Activated T-cell treated with anti-CD3 and anti-CD28 coated beads, Interleukin-2, amount 50 U/mL, for 24 hours (primary cell): ENCODE results near the gene SPOCK1.
"Not testable (repeated sequence)": the region's sequence is repeated elsewhere in the genome, so short reads cannot be mapped to it uniquely, and the experiment has no call there.

Experiments used
- DNase-seq: peaks from one replicate; pipeline ENCODE4 v3.0.0-alpha.2; 2020
- H3K27ac Mint-ChIP-seq: 2 replicates; pipeline ENCODE4 v1.8.0; 2020; ENCODE audit warnings: mild to moderate bottlenecking, mixed read lengths
- H3K27me3 Mint-ChIP-seq: 2 replicates; pipeline ENCODE4 v1.8.0; 2020; ENCODE audit warnings: mixed read lengths
- H3K36me3 Mint-ChIP-seq: 2 replicates; pipeline ENCODE4 v1.8.0; 2020; ENCODE audit warnings: low read depth, mixed read lengths
- H3K4me1 Mint-ChIP-seq: 2 replicates; pipeline ENCODE4 v1.8.0; 2020; ENCODE audit warnings: low read depth, mixed read lengths
- H3K4me3 Mint-ChIP-seq: 2 replicates; pipeline ENCODE4 v1.8.0; 2020; ENCODE audit warnings: mild to moderate bottlenecking, moderate library complexity, mixed read lengths
- H3K9me3 Mint-ChIP-seq: 2 replicates; pipeline ENCODE4 v1.8.0; 2020; ENCODE audit warnings: mixed read lengths

Gene SPOCK1

DNA sequence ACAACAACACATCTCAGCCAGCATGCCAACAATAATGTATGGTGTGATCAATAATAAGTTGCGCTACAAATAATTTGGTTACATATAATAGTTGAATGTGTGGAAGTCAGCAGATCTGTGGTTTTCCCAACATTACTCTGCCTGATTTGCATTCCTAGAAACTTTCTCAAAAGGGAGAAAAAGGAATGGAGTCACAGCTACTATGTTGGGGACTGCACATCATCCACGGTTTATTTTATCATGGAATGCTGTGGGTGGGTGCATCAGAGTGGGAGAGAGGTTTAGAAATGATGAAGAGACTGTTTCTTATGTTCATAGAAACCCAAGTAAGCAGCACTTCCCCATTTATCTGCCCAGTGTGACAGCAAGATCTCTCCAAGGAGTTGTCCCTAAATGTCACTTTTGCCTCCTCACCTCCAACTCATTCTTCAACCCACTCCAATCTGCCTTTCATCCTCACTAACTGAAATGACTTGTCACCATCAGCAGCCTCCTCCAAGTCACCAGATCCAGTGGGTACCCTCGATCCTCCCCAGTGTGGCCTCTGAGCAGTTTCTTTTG lies 2.8 kb upstream of the SPOCK1 start:
- DNase-seq: no peak
- Mint-ChIP-seq H3K36me3 (no peaks in the 10 kb centered on the region), H3K27me3 (peaks cover 20% of the 10 kb centered on the region), H3K9me3 (no peaks in the 10 kb centered on the region), H3K27ac (no peak overlapping the region), H3K4me1 (no peaks in the 10 kb centered on the region), H3K4me3 (no peak overlapping the region)

DNA sequence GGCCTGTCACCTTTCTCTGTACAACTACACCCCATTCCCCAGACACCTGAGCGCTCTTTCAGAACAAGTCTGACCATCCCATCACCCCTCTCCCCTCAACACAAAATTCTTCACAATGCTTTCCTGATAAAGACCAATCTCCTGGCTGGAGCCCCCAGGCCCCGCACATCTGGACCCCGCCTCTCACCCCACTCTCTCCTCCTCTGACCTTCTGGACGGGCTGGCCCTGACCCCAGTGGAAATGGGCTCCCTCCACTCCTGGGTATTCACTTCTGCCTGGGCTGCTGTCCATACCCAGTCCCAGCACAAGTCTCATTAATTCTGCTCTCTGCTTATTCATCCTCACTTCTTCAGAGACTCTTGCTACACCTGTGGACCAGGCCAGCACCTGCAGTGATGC lies 2.1 kb upstream of the SPOCK1 start:
- H3K4me3 Mint-ChIP-seq: no peak overlapping the region
- H3K27ac Mint-ChIP-seq: no peak overlapping the region
- no peak for DNase-seq
- H3K27me3 Mint-ChIP-seq: peaks cover 26% of the 10 kb centered on the region
- H3K36me3 Mint-ChIP-seq: no peaks in the 10 kb centered on the region
- no peaks in the 10 kb centered on the region for H3K4me1 Mint-ChIP-seq
- no peaks in the 10 kb centered on the region for H3K9me3 Mint-ChIP-seq

DNA sequence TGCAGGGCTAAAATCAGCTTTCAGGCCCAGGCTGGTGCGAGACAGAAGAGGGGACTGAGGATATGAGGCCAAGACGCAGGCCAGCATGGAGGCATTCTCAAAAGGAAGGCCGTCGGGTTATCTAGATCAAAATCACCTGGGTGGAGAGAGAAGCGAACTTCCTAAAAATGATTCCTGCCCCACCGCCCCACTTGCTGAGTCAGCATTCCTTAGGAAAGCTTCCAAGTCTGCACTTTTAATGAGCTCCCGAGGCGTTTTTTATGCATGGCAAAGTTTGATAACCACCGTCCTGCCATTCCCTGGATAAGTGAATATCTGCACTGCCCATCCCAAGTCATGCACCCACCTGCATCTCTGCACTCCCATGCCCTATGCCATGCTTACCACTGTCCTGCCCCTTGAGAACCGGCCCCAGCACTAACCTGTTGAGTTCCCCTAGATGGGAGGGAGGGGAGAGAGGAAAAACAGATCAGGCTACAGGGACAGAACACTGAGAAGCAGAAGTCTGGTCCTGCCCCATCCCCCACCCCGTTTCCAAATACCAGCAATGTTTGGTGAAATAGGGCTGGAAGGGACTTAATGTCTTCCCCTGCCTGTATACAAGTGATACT lies 1.6 kb upstream of the SPOCK1 start:
- H3K9me3 Mint-ChIP-seq: no peaks in the 10 kb centered on the region
- H3K4me3 Mint-ChIP-seq: no peak overlapping the region
- H3K4me1 Mint-ChIP-seq: no peaks in the 10 kb centered on the region
- DNase-seq: no peak
- peaks cover 29% of the 10 kb centered on the region for H3K27me3 Mint-ChIP-seq
- no peaks in the 10 kb centered on the region for H3K36me3 Mint-ChIP-seq
- no peak overlapping the region for H3K27ac Mint-ChIP-seq

DNA sequence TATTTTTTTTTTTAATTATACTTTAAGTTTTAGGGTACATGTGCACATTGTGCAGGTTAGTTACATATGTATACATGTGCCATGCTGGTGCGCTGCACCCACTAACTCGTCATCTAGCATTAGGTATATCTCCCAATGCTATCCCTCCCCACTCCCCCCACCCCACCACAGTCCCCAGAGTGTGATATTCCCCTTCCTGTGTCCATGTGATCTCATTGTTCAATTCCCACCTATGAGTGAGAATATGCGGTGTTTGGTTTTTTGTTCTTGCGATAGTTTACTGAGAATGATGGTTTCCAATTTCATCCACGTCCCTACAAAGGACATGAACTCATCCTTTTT lies 351 bp upstream of the SPOCK1 start:
- H3K4me1 Mint-ChIP-seq, H3K36me3 Mint-ChIP-seq, H3K4me3 Mint-ChIP-seq, H3K9me3 Mint-ChIP-seq, DNase-seq, H3K27ac Mint-ChIP-seq: not testable (repeated sequence)
- H3K27me3 Mint-ChIP-seq: peaks cover 21% of the 10 kb centered on the region

DNA sequence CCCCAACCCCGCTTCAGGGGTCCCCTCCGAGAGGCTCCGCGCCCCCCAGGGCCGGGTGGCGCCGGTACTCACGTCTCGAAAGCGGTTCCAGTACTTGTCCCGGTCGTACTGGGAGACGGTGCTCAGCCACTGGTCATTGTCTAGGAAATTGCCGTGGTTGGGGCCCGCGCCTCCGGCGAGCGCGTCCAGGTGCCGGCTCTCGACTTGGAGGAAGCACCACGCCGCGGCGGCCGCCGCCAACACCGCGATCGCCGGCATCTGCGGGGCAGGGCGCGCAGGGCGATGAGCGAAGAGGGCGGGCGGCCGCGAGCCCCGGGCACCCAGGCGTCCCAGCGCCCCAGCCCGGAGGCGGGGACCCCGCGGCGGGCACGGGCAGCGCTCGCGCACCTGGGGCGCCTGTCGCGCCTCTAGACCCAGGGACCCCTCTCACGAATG lies 808 bp downstream of the SPOCK1 start:
- DNase-seq: peak; percentile 31
- H3K9me3 Mint-ChIP-seq: no peaks in the 10 kb centered on the region
- H3K4me3 Mint-ChIP-seq: no peak overlapping the region
- no peaks in the 10 kb centered on the region for H3K36me3 Mint-ChIP-seq
- H3K4me1 Mint-ChIP-seq: no peaks in the 10 kb centered on the region
- H3K27me3 Mint-ChIP-seq: peaks cover 21% of the 10 kb centered on the region
- no peak overlapping the region for H3K27ac Mint-ChIP-seq

DNA sequence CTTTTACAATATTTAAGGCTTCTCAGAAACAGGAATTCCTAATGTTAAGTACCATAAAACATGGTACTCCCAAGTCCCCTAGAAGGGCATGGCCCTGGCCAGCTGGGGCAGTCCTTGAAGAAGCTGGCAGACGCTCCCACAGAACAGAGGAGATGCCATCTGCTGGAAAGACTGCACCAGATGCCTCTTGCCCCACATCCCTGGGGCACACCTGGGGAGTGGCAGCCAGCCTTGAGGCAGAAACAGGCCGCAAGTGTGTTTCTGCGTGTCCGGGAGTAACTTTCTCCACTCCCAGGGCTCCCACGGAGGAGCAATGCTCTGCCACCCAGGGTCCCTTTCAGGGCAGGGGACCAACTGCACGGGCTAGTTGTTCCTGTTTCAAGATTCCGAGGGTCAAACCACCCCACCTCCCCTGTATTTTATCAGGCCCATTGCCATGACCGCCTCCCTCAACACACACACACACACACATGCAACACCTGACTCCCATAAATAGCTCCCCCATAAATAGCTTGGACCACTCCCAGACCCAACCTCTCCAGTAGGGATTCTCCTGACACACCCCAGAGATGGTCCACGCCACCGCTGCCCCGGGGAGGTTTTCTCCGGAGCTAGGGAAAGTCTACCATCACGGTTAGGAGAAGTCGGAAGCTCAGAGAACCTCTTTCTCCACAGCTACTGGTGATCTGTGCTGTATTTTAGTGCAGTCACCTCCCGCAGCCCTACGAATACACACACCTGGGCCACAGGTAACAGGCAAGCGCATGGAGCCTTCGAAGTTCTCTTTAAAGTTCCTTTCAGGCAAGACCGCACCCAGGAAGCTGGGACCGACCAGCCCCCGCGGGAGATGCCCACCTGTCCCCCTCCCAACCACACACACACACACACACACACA lies 1.5 kb downstream of the SPOCK1 start:
- no peaks in the 10 kb centered on the region for H3K36me3 Mint-ChIP-seq
- H3K27me3 Mint-ChIP-seq: peaks cover 21% of the 10 kb centered on the region
- H3K27ac Mint-ChIP-seq: no peak overlapping the region
- no peaks in the 10 kb centered on the region for H3K4me1 Mint-ChIP-seq
- DNase-seq: no peak
- no peaks in the 10 kb centered on the region for H3K9me3 Mint-ChIP-seq
- no peak overlapping the region for H3K4me3 Mint-ChIP-seq

DNA sequence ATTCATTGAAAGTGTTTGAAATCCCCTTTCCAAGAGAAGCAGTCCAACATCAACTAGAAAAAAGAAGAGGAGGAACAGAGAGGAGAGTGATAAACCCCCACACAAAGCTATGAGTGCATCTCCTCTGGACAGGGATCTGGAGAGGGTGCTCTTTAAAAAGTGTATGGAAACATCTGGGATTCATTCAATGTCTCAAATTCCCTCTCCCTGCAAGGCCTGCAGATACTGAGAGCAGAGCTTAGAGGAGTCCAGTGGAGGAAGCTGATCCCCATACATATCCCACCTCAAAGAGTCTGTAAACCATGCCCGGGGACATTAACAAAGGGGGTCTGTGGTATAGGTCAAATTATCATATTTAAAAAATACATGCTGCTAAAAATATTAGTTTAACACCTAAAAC lies 2.2 kb downstream of the SPOCK1 start:
- Mint-ChIP-seq H3K27me3 (peaks cover 24% of the 10 kb centered on the region), H3K4me1 (no peaks in the 10 kb centered on the region), H3K27ac (no peak overlapping the region), H3K4me3 (no peak overlapping the region), H3K9me3 (no peaks in the 10 kb centered on the region), H3K36me3 (no peaks in the 10 kb centered on the region)
- DNase-seq: no peak

DNA sequence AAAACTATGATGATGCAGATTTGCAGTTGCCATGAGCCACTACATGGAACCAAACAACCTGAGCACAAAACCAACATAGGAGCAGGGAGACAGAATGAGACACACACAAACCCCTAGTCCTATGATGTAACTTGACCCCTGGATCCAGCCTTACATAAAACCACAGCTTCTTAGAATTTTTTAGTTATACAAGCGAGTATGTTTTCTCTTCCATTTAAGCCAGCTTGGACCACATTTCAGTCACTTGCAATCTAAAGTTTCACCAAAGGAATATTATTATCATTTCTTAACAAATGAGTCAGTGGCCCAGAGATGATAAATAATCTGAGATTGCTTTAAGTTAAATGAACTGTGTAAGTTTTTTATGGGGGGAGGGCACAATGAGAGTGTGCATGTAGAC lies 6.8 kb downstream of the SPOCK1 start:
- Mint-ChIP-seq H3K9me3 (no peaks in the 10 kb centered on the region), H3K27ac (no peak overlapping the region), H3K4me3 (no peak overlapping the region), H3K4me1 (no peaks in the 10 kb centered on the region), H3K27me3 (peaks cover 15% of the 10 kb centered on the region), H3K36me3 (no peaks in the 10 kb centered on the region)
- DNase-seq: no peak

DNA sequence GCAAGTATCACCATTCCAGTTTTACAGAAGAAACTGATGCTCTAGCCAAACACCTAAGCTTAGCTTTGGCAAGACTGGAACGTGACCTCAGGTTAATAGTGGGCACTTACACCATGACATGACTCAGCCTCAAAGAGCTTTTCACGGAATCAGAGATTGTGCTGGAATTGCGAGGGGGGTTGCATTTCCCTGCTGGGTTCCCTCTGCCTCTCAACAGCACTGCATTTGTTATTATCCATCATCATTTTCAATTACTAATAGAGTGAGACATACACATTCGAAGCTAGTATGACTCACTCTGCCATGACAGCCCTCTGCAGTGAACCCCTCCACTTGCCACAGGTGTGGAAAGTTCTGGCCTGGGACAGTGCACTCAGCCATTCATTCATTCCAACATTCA lies 8.0 kb downstream of the SPOCK1 start:
- no peak overlapping the region for H3K27ac Mint-ChIP-seq
- peaks cover 5% of the 10 kb centered on the region for H3K27me3 Mint-ChIP-seq
- H3K36me3 Mint-ChIP-seq: no peaks in the 10 kb centered on the region

DNA sequence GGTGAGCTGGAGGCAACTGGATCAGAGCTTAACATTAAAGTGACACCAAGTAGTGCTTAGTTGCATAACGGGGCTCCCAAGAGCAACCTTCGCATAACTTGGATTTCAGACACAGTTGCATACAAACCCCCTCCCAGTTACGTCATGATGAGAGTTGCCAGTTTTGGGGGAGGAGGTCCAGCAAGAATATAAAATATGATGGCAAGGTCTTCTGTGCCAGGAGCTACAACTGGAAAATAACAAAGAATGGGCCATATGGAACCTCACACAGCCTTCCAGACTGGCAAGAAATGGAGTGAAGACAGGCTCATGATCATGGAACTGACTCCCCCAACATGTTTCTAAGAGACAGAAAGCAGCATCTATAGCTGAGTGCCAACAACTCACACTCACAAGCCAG lies 8.5 kb downstream of the SPOCK1 start:
- Mint-ChIP-seq H3K4me3 (no peak overlapping the region), H3K27ac (no peak overlapping the region), H3K36me3 (no peaks in the 10 kb centered on the region), H3K9me3 (no peaks in the 10 kb centered on the region), H3K4me1 (no peaks in the 10 kb centered on the region), H3K27me3 (peaks cover 4% of the 10 kb centered on the region)
- DNase-seq: no peak

More for the DNA sequence above, 8.0 kb downstream of the SPOCK1 start:
- no peak for DNase-seq
- no peaks in the 10 kb centered on the region for H3K4me1 Mint-ChIP-seq
- H3K4me3 Mint-ChIP-seq: no peak overlapping the region
- H3K9me3 Mint-ChIP-seq: no peaks in the 10 kb centered on the region

DNA sequence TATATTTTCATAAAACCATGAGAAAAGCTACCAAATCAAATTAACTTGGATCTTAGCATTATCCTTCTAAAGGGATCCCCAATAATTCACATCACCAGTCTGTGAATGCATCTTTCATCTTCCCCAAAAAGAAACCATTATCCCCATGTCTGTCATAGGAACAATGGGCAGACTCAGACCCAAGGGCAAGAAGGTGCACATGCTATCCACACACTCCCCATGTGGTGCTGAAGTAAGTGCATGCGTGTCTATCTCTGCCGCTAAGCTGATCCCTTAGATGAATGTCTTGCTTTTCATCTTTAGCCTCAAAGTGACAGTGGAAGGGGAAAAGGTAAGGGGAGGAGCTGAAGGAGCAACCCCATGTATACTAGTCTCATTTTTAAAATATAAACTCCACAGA lies 10.2 kb downstream of the SPOCK1 start:
- no peak overlapping the region for H3K27ac Mint-ChIP-seq
- no peaks in the 10 kb centered on the region for H3K9me3 Mint-ChIP-seq
- H3K4me3 Mint-ChIP-seq: no peak overlapping the region
- peaks cover 4% of the 10 kb centered on the region for H3K27me3 Mint-ChIP-seq
- H3K4me1 Mint-ChIP-seq: no peaks in the 10 kb centered on the region
- H3K36me3 Mint-ChIP-seq: no peaks in the 10 kb centered on the region
- DNase-seq: no peak

DNA sequence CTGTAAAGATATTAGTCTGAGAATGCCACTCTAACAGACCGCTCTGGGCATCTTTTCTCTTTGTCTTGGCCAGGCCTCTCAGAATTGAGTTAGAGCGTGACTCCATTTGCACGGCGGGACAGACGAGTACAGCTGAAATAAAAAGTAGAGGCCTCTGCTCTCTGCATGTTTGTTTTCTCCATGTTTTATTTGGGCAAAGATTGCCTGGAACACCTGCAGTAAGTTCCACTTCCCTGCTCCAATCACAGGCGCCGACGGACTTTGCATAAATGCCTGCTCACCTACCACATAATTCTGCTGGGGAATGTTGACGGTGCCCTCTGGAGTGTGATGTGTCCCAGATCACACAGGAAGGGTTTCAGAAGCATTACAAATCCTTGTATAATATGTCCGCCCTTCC lies 10.6 kb downstream of the SPOCK1 start:
- DNase-seq: no peak
- Mint-ChIP-seq H3K4me1 (no peaks in the 10 kb centered on the region), H3K36me3 (no peaks in the 10 kb centered on the region), H3K27me3 (peaks cover 4% of the 10 kb centered on the region), H3K27ac (no peak overlapping the region), H3K4me3 (no peak overlapping the region), H3K9me3 (no peaks in the 10 kb centered on the region)

DNA sequence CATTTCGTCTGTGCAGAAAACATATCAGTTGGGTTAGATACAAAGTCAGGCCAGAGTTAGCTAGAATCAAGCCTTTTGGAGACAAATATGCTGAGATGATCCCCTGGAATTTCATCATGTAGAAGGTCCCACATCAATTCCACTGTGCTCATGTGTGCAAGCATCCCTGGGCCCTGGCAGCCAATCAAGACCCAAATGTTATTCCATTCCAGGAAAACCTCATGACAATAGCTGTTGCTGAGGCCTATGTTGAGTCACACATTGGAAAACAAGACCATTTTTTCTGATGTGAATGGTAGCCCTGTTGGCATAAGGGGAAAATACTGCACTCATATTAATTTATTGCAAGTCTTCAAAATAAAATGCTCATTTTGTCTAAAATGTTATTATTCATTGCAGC lies 11.5 kb downstream of the SPOCK1 start:
- DNase-seq: no peak
- Mint-ChIP-seq H3K36me3 (no peaks in the 10 kb centered on the region), H3K4me3 (no peak overlapping the region), H3K9me3 (no peaks in the 10 kb centered on the region), H3K4me1 (no peaks in the 10 kb centered on the region), H3K27me3 (peaks cover 4% of the 10 kb centered on the region), H3K27ac (no peak overlapping the region)

DNA sequence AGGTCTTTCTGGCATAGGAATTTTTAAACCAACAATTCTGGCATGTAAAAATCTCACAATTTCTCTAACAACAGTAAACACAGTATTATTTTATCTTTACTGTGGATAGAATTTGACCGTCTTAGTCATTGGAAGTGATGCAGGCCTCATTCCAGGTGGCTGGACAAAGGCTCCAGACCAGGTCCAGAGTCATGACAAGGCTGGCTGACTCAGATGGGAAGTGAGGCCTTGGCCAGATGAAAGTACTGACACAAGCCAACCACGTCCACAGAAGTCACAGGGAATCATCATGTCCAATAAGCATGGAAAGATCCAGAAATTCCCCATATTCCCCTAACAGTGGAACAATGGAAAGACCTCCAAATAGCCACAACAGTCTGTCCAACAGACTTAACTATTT lies 12.4 kb downstream of the SPOCK1 start:
- H3K4me1 Mint-ChIP-seq: no peaks in the 10 kb centered on the region
- H3K27me3 Mint-ChIP-seq: no peaks in the 10 kb centered on the region
- no peaks in the 10 kb centered on the region for H3K9me3 Mint-ChIP-seq
- no peak for DNase-seq
- H3K4me3 Mint-ChIP-seq: no peak overlapping the region
- no peaks in the 10 kb centered on the region for H3K36me3 Mint-ChIP-seq
- no peak overlapping the region for H3K27ac Mint-ChIP-seq

DNA sequence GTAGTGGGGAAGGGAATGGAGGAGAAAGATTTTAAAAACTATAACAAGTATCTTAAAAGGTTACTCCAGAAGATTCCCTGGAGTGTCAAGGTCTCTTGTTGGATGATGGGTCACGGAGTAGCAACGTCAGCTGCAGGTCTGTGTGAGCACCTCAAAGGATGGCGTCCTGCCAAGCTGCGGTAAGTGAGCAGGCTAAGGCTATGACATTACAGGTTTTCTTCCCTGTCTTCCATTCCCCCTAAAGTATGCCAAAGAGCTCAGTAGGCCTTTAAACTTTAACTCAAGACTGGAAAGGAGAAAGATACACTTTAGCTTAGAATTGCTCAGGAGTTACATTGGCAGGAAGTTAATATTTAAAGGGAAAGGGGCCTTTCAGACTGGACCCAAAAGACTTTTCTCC lies 17.5 kb downstream of the SPOCK1 start:
- DNase-seq: no peak
- H3K27ac Mint-ChIP-seq: no peak overlapping the region
- no peaks in the 10 kb centered on the region for H3K4me1 Mint-ChIP-seq
- H3K9me3 Mint-ChIP-seq: no peaks in the 10 kb centered on the region
- H3K4me3 Mint-ChIP-seq: no peak overlapping the region
- H3K27me3 Mint-ChIP-seq: no peaks in the 10 kb centered on the region
- H3K36me3 Mint-ChIP-seq: no peaks in the 10 kb centered on the region
